Measurements from ENCODE around the gene NUP214.

Gene NUP214

GRCh38 chr9:131277910-131278701 is 152.7 kb downstream of the NUP214 start:
- Mint-ChIP-seq H3K27me3 (ENCODE audit: low read depth) (peaks cover 61% of the 10 kb centered on the region), H3K9me3 (no peaks in the 10 kb centered on the region), H3K4me3 (peak overlapping the region; percentile 84 to 88 (median 87)), H3K27ac (no peak overlapping the region), H3K36me3 (ENCODE audit: low read depth) (no peaks in the 10 kb centered on the region), H3K4me1 (peaks cover 8% of the 10 kb centered on the region)
- TF ChIP-seq CTCF (IDR thresholded peaks at IDR 0.05; ENCODE audit: unreplicated experiment in 3 of 3) = no peak

- H3K4me3 Mint-ChIP-seq = peak overlapping the region; percentile 73 to 87 (median 81)
- H3K4me1 Mint-ChIP-seq = peaks cover 8% of the 10 kb centered on the region
- no peak for TF ChIP-seq CTCF (IDR thresholded peaks at IDR 0.05; ENCODE audit: unreplicated experiment in 3 of 3)
- H3K9me3 Mint-ChIP-seq = no peaks in the 10 kb centered on the region
- H3K27me3 Mint-ChIP-seq (ENCODE audit: low read depth) = peaks cover 63% of the 10 kb centered on the region
- H3K36me3 Mint-ChIP-seq (ENCODE audit: low read depth) = no peaks in the 10 kb centered on the region
- H3K27ac Mint-ChIP-seq = no peak overlapping the region
These were observed 153.3 kb downstream of the NUP214 start for GRCh38 chr9:131278702-131279111.

DNA sequence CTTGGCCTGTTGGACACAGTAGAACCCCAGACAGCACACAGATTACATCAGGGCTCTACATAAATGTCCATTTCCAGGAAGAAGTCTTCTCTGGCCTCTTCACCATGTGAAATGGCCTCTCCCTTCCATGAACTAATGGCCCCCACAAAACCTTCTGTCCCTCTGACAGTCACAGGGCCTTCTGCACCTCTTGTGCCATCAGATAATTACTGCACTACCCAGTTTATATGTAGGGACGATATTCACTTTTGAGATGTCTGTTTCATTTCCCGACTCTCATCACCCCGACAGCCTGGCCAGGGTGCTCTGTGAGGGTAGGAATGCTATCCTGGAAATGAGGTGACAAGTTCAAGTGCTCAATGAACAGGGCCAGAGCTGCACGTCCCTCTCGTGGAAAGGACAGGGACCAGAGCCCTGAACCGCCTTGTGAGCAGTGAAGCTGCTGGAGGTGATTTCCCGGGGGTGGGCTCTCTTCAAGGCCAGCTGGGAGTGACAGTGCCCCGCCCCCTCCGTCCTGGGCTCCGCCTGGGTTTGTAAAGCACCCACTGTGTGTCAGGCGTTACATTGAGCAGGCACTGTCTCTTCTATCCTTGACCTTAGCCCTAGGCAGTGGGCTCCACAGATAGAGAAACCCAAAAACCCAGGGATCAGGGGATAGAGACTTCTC is 153.9 kb downstream of the NUP214 start:
- Mint-ChIP-seq H3K9me3 (no peaks in the 10 kb centered on the region), H3K27me3 (ENCODE audit: low read depth) (peaks cover 63% of the 10 kb centered on the region), H3K4me3 (peak overlapping the region; percentile 73 to 87 (median 81)), H3K4me1 (peaks cover 8% of the 10 kb centered on the region), H3K27ac (no peak overlapping the region), H3K36me3 (ENCODE audit: low read depth) (no peaks in the 10 kb centered on the region)
- TF ChIP-seq CTCF (IDR thresholded peaks at IDR 0.05; ENCODE audit: unreplicated experiment in 3 of 3) = no peak

GRCh38 chr9:131279863-131280570 is 154.6 kb downstream of the NUP214 start:
- TF ChIP-seq CTCF (IDR thresholded peaks at IDR 0.05; ENCODE audit: unreplicated experiment in 3 of 3) = no peak
- no peak overlapping the region for H3K27ac Mint-ChIP-seq
- H3K36me3 Mint-ChIP-seq (ENCODE audit: low read depth) = no peaks in the 10 kb centered on the region
- H3K9me3 Mint-ChIP-seq = no peaks in the 10 kb centered on the region
- H3K4me3 Mint-ChIP-seq = peak overlapping the region in 1 of 3 experiments; percentile 87
- peaks cover 63% of the 10 kb centered on the region for H3K27me3 Mint-ChIP-seq (ENCODE audit: low read depth)
- peaks cover 8% of the 10 kb centered on the region for H3K4me1 Mint-ChIP-seq

DNA sequence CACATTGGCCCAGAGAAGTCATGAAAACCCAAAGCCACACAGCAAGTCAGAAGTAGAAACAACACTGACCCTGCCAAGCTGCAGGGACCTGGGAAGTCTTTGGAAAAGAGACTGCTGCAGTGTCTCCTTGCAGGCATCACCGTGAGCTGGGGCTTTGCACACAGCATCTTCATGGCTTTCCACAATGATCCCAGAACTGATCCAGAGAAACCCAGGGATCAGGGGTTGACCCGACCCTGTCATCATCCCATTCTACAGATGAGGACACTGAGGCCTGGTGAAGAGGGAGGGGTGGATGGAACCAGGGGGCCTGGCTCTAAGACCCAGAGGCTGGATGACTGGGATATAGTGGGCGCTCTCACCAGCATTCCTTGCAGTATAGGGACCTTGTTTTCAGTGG is 155.3 kb downstream of the NUP214 start:
- Mint-ChIP-seq H3K4me1 (peaks cover 8% of the 10 kb centered on the region), H3K27me3 (ENCODE audit: low read depth) (peaks cover 63% of the 10 kb centered on the region), H3K9me3 (no peaks in the 10 kb centered on the region), H3K4me3 (peak overlapping the region in 1 of 3 experiments; percentile 16), H3K36me3 (ENCODE audit: low read depth) (no peaks in the 10 kb centered on the region), H3K27ac (no peak overlapping the region)
- no peak for TF ChIP-seq CTCF (IDR thresholded peaks at IDR 0.05; ENCODE audit: unreplicated experiment in 3 of 3)

All from nephron (organoid).